GM18951 (cell line): Measurements from ENCODE around the gene SH3PXD2A.
"Not testable (repeated sequence)": the region's sequence is repeated elsewhere in the genome, so short reads cannot be mapped to it uniquely, and the experiment has no call there.

Experiments
- POLR2A ChIP-seq: IDR thresholded peaks from 4 replicates; pipeline ENCODE4 v1.6.1; 2011; ENCODE audit warnings: mild to moderate bottlenecking; ENCODE audit not compliant: insufficient read length, insufficient read depth; ENCODE audit errors: extremely low read depth
- in situ Hi-C: fragments of 300-500 bp; cut with MboI; formaldehyde crosslinking; loops from one replicate; pipeline ENCODE4 v1.12.0; 2022; ENCODE audit warnings: low sequenced_read_pairs, mixed read lengths, inconsistent platforms; ENCODE audit not compliant: unreplicated experiment

The SH3PXD2A gene

DNA sequence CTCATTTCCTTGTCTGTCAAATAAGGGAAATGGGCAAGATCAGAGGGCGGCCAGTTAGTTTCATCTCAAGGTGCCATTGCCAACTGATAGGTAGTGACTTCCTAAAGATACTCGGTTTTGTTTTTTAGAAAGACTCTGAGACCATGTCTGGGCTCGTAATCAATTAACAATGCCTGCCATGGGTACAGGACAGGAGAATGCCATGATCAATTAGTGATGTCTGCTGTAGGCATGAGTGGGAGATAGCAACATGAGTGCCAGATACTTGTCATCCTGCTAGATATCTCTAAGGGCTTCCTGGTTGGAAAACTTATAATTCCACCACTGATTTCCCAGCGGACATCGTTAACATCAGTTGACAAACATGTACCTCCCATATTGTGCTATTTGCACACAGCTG is 64.8 kb downstream of the SH3PXD2A start:
- TF ChIP-seq POLR2A = no peak
- in situ Hi-C loops = no loop called here

DNA sequence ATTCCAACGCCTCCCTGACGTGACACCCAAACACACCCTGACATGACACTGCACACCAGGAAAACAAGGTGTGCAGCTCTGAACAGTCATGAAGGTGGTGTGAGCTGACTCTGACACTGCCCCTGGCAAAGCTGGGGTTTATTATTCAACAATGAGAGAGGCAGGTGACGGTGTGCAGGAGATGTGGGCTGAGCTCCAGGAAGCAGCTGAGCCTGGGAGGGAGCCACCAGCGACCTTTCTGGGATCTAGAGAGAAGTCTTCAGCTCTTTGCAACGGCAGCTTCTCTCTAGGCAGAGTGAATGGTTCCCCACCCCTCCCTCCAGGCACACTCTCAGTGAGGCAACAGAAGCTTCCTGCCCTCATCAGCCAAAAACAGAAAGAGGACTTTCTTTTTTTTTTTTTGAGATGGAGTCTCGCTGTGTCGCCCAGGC is 65.6 kb downstream of the SH3PXD2A start:
- no peak for TF ChIP-seq POLR2A
- in situ Hi-C loops = no loop called here

DNA sequence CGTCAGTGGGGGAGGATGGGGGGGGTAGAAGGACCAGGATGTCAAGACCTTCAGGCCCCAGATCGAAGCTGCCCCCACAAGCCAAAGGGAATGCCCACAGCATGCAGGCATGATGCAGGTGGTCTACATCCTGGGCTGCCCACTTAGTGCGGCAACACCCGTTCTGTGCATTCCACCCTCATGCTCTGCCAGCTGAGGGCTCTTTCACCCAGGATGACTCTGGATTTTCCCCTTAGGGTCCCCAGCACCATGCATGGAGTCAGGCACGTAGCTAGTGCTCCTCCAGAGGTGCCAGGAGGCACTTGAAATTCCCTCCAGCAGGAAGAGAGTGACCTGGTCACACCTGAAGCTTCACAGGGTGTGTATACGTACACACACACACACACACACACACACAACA is 66.2 kb downstream of the SH3PXD2A start:
- no peak for TF ChIP-seq POLR2A
- in situ Hi-C loops = no loop called here

DNA sequence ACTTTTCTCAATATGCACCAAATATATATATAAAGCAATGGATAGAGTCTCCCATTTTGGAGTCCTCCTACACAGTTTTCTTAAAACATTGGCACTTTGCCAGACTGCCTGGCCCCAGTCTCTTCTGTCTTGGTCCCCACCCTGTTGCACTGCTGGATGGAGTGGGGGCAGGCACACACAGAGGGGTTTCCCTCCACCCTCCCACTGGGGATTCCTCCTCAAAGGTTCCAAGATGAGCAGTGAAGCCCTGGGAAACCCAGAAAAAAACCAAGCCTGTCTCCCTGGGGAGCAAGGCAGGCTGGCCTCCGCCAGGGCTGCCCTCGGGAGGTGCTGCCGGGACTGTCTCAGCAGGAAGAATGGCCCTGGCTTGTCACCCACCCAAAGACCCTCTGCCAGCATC is 68.0 kb downstream of the SH3PXD2A start:
- in situ Hi-C loops = no loop called here
- no peak for TF ChIP-seq POLR2A

DNA sequence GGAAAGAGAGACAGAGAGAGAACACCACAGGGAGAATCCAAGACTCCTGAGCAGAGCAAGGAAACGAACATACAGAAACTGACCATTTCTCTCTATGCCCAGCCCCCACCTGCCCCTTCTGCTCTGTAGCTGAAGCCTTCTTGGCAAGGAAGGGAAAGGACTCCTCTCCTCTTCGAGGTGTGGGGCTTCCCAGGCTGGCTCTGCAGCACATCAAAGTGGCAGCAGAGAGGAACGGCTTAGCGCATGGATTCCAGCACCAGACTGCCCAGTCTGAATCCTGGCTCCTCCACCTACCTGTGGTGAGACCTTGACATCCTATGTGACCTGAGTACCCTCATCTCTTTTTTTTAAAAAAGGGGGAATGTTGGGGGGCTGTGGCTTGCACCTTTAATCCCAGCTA is 69.4 kb downstream of the SH3PXD2A start:
- TF ChIP-seq POLR2A = no peak
- in situ Hi-C loops = no loop called here

DNA sequence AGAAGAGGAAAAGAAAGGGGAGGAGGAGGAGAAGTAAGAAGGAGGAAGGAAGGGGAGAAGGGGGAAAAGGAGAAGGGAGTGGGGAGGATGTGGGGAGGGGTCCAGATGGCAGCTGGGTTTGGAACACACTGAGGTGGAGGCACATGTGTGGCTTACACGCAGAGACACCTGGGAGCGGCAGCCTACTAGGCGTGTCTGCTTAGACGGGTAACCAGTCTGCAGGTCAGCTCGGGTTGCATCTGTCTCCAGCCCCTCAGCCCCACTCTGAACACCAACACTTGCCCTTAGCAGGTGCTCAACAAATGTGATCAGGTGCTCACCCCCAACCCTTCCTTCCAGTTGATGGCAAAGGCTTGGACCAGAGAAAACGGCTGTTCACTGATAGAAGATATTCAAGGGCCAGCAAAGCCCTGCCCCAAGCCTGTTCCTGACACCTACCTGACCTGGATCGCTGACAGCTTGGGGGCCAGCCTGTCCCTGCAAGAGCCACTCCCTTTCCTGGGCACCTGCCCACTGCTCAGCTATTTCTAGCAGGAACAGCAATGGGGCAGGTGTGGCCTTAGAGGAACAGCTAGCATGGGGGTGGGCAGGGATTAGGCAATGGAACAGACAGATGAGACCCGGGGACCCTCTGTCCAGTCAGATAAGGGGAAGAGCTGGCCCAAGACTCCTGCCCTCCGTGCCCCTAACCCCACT is 70.5 kb downstream of the SH3PXD2A start:
- in situ Hi-C loops = no loop called here
- TF ChIP-seq POLR2A = no peak

DNA sequence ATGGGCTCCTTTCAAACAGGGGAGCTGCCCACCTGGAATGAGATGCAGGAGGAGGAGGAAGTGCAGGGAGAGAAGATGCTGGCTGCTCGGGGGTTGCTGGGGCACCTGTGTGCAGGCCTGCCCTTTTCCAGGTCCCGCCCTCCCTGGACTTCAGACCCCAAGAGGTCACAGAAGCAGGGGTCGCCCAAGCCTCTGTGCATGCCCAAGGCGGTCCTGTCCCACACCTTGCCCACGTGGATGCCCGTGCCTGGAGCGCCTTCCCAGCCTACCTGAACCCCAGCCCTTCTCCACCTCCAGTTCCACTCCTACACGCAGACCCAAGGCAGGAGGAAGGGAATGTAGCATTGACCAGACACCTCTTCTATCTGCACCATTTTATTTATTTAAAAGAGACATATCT is 71.3 kb downstream of the SH3PXD2A start:
- in situ Hi-C loops = no loop called here
- TF ChIP-seq POLR2A = no peak

DNA sequence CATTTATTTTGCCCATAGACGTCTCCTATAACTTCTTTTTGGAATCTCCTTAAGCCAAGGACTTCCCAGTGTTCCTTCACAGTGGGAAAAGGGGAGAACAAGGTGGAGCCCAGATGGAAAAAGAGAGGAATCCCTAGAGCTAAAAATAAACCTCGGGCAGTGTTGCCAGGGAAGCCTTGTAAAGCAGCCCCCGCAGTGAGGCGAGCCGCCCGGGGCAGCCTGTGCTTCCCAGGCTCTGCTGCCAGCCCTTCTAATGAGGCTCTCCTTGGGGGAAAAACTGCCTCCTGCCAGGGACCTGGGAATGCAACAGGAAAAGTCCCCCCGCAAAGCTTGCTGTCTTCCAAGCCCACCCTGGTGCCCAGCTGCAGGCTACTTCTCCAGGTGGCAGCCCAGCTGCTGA is 71.7 kb downstream of the SH3PXD2A start:
- no peak for TF ChIP-seq POLR2A
- in situ Hi-C loops = no loop called here

DNA sequence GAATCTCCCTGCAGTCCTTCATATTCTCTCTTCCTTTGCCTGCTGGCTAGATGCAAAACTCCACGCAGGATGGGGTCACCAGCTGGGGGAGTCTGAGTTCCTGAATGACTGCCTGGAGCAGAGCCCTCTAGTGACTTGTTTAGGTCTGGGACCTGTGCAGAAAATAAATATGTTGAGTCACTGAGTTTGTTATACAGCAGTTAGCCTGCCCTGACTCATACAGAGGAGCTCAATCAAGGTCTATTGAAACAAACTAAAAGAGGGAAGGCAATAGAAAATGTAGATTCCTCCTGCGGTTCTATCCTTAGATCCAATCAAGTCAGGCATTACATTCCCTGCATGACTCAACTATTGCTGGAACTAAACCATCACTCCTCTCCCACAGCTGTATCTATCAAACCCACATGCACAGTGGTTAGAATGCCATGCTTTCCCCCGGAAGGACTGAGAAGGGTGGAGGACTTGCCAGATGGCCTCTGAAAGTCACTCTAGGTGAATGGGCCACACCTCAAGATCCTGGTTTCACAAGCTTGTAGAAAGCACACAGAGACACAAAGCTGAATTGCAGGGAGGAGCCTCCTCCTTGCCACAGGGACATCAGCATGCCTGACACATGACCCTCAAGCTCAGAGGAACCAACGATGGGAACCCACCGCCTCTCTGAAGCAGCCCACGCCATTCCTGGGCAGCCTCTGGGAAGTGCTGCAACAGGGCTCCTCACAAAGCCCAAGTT is 73.9 kb downstream of the SH3PXD2A start:
- no peak for TF ChIP-seq POLR2A
- in situ Hi-C loops = no loop called here

DNA sequence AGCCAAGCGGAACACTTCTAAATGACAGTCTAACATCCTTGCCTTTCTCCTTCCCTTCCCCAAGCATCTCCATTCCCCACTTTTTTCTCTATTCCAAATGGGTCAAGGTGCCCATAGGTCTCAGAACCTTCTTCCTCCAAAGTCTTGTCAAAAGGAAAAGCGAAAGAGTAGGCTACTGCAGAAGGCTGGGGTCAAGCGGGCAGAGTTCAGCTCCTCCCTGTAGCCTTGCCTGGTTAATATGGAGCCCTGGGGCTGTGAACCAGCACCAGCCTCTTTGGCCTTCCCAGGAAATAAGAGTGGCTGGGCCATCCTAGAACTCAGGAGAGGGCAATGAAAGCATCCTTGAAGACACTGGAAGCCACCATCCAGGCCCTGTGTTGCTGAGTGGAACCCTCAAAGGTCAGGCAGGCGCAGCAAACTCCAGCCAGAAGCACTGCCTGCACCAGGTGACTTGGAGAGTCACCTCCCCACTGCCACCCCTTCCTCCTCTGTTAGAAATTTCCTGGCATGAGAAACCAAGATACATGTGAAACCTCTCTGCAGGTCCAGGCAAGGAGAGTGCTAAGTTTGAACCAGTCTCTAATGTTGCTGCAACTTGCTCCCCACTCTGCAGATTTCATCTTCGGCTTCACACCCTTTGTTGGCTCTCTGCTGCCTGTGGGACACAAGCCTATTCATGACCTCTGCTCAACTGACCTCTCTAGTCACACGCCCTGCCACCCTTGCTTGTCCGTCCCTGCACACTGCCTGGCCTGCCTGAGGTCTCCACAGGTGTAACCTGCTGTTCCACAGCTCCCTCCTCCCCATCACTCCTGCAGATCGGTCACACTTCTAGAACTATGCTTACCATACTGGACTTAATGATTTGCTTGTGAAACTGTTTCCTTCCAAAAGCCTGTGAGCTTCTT is 74.9 kb downstream of the SH3PXD2A start:
- in situ Hi-C loops = no loop called here
- TF ChIP-seq POLR2A = no peak

DNA sequence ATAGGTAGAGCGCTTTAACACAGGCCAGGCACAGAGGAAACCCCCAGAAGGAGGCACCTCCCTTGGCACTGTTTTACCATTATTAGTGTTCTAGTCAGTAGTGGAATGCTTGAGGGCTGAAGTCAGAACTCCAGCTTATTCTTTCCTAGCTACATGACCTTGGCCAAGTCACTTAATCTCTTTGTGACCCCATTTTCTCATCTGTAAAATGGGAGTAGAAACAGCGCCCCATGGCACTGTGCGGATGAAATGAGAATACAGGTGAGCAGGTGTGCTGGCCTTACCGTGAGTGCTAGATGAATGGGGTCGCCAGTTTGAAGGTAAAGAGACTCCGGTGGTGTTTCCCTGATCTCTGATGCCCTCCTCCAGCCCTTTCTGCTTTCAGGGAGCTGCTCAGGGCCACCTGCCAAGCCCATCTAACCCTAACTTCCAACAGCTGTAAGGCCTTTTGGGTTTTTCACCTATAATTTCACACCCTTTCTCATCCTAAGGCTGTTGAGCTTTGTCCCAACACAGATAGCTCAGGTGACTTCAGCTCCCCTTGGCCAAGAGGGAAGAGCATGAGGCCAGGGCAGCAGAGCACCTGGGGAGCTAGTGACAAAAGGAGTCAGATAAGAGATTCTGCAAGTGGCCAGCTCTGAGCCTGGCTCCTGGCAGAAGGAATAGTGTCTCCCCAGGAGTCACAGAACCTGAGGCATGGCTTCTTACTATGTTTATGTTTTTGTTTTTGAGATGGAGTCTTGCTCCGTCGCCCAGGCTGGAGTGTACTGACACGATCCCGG is 76.8 kb downstream of the SH3PXD2A start:
- in situ Hi-C loops = no loop called here
- no peak for TF ChIP-seq POLR2A

DNA sequence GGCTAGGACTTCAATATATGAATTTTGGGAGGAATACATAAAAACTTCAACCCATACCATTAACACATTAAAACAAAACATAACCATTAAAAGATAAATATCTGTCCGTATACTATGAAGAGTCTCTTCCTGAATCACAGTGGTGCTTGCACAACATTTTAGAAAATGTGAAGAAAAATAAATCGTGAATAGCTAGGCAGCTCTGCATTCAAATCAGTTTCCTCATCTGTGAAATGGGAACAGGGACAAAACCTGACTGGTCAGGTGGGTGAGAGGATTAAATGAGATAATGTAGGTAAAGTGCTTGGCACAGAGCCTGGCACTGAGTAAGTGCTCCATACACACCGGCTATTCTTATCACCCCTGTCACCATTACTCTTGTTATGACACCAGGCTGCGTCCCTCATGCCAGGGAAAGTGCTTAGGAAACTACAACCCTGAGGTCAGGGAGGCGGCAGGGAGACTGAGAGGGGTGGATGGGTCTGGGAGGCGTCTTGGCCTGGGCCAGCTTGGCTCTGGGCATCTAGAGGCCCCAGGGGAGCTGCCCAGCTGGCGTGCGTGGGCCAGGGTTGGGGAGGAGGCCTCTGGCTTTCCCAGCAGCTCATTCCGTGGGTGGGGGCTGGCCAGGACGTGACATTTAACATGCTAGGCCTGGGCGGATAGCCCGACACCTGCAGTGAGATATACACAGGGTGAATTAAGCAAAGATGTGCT is 78.3 kb downstream of the SH3PXD2A start:
- in situ Hi-C loops = no loop called here
- TF ChIP-seq POLR2A = no peak

DNA sequence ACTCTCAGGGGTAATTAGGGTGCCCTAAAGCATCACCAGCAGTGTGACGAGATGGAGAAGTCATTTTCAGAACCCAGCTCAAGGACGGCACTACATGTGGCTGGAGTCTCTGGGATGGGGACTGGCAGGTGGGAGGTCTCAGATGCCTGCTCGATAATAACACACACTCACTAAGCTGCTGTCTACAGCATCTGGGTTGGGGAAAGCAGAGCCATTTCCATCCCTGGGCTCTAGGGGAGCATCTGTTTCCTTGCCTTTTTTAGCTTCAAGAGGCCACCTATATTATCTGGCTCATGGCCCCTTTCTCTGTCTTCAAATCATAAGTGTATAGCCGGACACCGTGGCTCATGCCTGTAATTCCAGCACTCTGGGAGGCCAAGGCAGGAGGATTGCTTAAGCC is 79.6 kb downstream of the SH3PXD2A start:
- in situ Hi-C loops = no loop called here
- TF ChIP-seq POLR2A = no peak

DNA sequence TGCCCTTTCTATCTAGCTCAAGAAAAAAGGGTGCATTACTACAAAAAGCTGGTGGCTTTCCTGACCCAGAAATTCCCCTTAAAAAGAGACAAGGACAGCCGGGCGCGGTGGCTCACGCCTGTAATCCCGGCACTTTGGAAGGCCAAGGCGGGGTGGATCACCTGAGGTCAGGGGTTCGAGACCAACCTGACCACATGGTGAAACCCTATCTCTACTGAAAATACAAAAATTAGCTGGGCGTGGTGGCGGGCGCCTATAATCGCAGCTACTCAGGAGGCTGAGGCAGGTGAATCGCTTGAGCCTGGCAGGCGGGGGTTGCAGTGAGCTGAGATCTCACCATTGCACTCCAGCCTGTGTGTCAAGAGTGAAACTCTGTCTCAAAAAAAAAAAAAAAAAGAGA is 82.5 kb downstream of the SH3PXD2A start:
- in situ Hi-C loops = not testable (repeated sequence)
